ENCODE data around the gene WDR1.
"Not testable (repeated sequence)": the region's sequence is repeated elsewhere in the genome, so short reads cannot be mapped to it uniquely, and the experiment has no call there.

WDR1 gene

DNA sequence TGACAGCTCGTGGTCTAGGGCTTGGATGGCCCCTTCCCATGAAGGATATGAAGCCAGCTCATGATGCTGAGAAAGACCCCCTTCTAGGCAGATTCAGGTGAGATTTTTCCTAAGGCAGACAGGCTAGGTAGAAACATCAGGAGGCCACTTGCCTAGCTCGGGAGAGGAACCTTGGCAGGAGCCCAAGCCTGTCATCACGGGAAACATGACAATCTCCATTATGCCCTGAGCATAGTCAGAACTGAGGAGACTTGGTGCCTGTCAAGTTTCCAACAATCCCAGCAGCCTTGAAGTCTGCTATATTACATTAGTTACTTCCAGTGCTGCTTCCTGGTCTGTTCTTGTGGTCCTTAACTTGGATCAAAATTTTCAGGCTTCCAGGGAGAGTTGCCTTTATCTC lies 18.7 kb upstream of the WDR1 start:
- no peak for DNase-seq (ENCODE audit: insufficient read length, low spot score)
- no peak for FAIRE-seq

DNA sequence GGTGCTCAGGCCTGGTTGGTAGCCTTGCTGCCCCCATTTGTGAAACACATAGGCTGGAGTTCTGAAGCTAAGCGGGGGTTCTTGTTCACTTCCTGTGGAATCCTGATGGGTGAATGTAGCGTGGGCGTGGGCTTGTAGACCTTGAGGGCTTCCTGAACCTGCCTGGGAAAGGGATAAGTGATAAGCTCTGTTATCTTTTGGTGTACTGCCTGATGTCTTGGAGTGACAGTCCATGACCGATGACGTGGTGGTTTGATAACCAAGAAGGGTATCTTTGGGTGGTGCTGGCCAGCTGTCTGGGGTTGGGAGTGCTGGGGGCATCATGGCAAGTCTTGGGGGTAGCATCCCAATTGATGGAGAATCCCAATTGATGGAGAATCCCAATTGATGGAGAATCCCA lies 17.5 kb upstream of the WDR1 start:
- no peak for FAIRE-seq

DNA sequence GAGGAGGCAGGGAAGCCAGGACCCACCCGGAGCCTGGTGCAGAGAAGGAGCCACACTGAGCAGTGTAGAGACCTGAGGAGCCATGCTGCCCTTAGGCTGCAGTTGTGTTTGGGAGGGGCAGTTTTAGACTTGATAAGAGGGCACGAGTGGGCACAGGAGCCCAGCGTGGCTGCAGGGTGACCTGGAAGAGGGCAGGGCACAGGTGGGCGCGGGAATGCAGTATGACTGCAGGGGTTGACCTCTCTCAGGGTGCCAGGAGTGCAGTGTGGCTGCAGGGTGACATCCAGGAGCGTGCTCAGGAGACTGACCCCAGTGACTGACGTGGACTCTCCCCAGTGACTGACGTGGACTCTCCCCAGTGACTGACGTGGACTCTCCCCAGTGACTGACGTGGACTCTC lies 14.6 kb upstream of the WDR1 start:
- FAIRE-seq (no peak), DNase-seq (ENCODE audit: insufficient read length, low spot score) (no peak)

More for the DNA sequence above, 17.5 kb upstream of the WDR1 start:
- no peak for DNase-seq (ENCODE audit: insufficient read length, low spot score)

DNA sequence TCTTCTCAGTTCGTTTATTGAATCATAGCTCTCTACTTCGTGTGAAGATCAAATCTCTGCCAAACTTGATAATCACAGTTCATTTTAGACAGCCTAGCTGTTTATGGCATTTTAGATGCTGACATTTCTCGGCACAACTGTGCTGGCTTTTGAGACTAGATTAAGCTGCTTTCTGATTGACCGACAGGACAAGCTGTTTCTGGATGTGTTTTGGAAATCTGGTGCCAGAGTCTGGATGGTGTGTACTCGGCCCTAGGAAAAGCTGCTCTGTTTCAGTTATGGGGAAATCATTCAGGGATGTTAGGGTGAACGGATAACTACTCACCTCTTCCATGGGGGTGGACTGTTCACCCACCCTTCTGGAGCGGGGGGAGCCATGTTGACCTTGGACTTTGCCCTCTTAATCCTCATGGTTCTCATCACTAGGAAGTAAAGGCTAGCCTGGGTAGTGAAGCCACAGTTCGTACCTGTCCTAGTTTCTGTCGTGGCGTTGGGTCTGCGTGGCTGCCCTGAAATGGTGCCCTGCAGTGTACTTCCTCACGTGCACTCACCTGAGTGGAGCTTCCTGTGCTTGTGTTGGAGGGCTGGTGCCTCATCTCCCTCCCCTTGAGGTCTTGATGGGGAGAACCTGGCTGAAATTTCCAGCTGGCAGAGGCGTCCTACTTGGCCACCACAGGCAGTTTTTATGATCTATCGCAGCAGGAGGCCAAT lies 13.7 kb upstream of the WDR1 start:
- FAIRE-seq (no peak), DNase-seq (ENCODE audit: insufficient read length, low spot score) (no peak)

DNA sequence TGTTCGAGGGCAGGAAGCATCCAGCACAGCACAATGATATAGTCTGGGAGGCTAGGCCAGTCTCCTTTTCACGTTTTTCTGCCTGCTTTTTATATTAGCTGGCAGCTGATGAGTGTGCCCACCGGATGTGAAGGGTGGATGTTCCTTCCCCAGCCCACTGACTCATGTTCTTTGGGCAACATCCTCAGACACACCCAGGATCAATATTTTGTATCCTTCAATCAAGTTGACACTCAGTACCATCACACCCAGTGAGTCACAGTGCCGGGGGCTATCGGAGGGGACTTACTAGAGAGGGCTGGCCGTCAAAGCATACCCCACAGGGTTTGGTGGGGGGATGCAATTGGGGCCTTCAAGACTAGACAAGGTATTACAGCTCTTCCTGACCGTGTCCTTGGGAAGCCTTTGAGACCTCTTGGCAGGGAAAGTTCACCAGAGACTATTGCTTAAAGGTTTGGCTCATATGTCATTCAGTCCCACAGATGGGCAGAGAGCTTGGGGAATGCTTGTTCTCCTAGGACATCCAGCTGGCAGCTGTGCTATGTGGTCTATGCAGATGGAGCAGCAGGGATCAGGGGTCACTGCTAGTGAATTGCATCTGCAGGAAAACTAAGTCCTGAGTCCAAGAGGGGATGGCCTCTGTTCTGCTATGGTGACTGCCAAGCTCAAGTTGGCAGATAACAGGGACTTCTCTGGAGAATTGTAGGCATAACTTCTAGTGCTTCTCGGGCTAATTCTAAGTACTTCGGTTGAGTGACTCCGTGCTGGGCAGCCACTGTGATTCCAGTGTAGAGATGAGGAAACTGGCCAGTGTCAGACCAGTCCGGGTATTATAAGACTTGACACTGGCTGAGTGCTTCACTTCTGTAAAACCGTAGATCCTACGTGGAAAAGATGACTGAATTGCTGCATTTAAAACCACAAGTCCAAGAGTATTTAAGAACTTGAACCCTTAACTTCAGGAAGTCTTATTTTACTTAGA lies 12.9 kb upstream of the WDR1 start:
- no peak for FAIRE-seq
- DNase-seq (ENCODE audit: insufficient read length, low spot score) = no peak

DNA sequence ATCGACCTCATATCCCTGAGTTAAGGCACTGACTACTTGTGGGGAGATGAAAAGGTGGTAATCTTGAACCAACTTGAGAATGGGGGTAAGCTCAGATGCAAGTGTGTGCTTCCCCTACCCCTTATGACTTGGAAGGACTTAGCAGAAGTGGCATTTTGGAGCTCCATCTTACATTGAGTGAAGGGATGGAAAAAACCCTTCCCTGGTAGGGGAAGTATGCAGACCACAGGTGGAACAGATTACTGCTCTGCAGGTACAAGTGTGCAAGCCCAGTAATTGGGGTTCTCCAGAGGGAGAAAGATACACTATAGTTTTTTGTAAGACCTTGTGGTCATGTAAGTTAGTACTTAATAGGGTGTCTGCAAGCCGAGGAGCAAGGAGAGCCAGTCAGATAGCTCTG lies 12.2 kb upstream of the WDR1 start:
- FAIRE-seq (no peak), DNase-seq (ENCODE audit: insufficient read length, low spot score) (no peak)

DNA sequence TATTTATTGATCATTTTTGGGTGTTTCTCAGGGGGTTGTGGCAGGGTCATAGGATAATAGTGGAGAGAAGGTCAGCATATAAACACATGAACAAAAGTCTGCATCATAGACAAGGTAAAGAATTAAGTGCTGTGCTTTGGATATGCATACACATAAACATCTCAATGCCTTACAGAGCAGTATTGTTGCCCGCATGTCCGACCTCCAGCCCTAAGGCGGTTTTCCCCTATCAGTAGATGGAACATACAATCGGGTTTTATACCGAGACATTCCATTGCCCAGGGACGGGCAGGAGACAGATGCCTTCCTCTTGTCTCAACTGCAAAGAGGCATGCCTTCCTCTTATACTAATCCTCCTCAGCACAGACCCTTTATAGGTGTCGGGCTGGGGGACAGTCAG lies 10.9 kb upstream of the WDR1 start:
- DNase-seq (ENCODE audit: insufficient read length, low spot score); FAIRE-seq: not testable (repeated sequence)

DNA sequence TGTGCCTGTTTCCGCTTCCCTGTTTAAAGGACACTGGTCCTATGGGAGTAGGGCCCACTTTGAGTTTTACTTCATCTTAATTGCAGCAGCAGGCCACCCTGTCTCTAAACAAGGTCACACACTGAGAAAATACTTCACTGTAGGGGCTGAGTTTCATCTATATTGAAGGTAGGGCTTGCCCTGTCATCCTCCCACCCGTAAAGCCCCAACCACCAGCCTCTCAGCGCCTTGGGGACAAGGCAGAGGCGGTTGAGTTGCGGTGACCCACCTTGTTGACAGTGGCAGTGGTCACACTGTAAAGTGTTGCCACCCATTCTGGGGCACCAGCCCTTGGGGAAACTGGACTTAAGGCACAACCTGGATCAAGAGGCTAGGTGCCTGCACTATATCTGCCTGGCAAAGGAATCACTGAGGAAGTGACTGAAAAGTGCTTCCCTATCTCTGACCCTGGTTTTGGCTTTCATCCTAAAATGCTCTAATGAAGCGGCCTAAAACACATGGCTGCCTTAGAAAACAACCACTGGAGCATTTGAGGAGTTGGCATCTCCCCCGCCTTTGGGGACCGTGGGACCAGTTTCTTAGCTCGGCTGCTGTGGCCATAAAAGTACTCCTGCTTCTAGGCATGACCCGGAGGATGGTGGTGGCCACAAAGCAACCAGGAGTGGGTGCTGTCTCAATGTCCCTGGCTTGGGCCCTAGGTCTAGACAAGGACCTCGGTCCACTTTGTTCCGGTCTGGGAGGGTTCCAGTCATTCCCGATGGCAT lies 7.8 kb upstream of the WDR1 start:
- DNase-seq (ENCODE audit: insufficient read length, low spot score) (no peak), FAIRE-seq (no peak)

DNA sequence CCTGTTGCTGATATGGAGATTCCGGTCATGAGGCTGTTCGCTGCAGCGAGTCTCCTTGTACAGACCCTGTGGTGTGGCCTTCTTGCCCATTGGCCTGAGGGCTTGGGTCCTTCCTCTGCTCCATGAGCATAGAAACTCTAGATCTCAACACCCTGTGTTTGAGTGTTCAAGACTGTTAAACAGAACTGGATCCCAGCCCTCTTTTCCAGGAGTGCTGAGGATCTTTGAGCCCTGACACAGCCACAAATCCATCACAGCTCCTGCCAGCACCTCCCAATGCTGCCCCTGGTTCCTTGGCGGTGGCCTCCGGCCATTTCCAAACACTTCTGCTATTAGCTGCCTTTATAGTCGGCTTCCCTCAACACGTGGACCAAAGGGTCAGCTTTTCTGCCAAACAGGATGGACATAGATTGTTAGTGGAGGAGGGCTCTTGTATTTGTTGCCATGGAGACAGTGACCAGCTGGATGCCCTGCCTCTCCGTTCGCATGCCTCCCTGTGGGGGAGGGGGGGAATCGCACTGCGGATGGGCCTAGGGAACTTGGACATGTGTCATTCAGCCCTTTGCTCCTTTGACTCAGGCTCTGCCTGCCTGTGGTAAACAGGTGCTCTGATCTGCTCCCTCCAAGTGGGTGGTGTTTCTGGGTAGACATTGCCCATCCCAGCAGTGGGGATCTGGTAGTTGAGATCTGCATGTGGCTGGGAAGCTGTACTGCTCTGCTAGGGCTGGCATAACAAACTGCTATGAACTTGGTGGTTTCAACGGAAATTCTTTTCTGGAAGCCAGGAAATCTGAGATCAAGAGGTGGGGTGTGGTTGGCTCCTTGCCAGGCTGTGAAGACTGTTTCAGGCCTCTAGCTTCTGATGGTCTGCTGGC lies 6.9 kb upstream of the WDR1 start:
- FAIRE-seq (no peak), DNase-seq (ENCODE audit: insufficient read length, low spot score) (no peak)

DNA sequence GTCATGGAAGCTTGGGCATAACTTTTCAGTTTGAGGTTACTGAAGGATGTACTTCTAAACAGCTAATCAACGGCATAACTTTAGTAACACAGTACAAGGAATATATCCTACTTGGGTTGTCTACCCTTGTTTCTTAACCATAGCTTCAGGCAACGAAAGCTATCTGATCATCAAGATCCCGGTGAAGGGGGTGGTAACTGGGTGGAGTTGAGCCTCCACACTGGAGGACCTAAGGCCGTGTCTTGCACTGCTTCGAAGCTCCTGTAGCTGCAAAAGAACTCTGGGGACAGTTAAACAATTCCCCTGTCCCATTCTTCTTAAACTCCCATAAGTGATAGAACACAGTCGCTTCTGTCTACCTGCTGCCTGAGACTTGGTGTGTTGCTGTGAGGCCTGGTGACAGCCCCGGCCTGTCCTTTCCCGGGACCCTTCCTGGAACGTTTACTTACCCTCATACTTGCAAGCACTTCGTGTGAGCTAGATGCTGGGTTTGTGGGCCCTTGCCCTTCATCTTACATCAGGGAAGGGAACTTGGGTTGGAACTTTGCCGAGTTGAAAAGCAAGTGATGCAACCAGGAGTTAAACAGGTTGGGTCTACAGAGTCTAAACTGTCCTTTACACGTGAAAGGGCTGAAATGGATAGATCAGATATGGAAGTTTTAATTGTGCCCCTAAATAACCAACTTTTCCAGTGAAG lies 5.8 kb upstream of the WDR1 start:
- FAIRE-seq = no peak
- no peak for DNase-seq (ENCODE audit: insufficient read length, low spot score)

DNA sequence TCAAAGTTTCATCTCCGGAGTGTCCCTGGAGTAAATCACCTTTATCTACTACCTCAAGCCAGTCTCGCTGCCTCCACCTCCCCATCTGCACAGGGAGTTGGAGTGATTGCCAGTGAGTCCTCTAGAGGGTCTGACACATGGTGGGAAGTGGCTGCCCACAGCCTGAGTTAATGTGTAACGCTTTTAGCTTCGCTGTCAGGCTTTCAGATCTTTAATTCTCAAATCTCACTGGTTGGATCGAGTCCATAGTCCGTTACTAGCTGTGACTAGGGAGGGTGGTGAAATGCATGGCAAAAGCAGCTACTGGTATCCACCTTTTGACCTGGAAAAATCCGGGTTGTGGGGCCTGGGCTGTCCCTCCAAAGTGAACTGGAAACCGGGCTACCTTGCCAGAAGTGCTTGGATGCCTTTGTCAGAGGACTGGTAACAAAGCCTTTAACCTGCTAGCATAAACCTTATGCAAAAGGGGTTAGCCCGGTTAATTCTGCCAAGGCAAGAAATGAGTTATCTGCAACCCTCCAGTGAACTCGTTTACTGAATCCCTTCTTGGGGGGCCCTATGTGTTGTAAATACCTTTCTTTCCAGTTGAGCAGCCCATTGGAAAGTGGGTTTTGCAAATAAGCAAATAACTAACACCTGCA lies 5.1 kb upstream of the WDR1 start:
- FAIRE-seq = no peak
- DNase-seq (ENCODE audit: insufficient read length, low spot score) = no peak

DNA sequence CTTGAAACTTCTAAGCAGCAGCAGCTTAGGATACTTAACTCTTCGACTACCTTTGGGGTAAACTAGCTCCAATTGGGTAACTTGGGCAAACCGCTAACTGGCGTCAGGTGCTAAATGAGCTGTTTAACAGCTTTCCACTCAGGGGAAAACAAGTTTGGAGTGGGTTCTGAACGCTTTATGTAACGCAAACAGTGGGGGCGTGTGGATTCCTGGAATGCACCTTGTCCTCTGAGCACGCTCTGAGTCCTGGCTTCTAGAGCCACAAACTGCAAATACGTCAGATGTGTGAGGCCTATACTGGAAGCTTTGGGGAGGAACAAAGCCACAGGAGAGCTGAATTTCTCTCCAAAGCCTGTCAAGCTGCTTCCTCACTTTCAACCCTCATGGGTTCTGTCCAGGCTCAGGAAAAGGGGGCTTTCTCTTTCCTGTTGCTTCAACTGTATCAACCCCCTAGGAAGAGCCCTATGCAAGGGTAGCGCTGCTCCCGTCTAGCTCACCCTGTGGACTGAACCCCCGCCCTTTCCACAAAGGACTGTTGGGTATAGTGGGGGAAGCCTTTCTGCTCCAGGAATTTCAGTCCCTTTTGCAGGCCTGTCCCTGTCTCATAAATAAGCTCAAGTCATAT lies 4.5 kb upstream of the WDR1 start:
- FAIRE-seq = no peak

DNA sequence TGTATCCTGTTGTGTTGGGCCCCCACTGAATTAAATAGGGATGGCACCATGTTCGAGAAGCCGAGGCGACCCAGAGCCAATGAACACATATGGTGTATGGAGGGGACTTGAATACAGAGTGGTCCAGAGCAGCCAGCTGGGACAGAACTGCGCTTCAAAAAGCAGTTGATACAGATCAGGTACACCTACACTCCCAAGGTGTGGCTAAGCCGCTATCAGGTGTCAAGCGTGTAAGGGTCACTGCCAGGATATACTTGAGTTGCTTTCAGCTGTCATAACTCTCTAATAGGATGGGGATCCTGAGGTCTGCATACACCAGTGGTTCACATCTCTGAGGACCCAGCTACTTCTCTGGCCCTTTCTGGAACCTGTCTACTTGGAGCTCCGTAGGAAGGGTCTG lies 3.2 kb upstream of the WDR1 start:
- FAIRE-seq = no peak
- DNase-seq (ENCODE audit: insufficient read length, low spot score) = no peak

More for the DNA sequence above, 4.5 kb upstream of the WDR1 start:
- DNase-seq (ENCODE audit: insufficient read length, low spot score) = no peak

DNA sequence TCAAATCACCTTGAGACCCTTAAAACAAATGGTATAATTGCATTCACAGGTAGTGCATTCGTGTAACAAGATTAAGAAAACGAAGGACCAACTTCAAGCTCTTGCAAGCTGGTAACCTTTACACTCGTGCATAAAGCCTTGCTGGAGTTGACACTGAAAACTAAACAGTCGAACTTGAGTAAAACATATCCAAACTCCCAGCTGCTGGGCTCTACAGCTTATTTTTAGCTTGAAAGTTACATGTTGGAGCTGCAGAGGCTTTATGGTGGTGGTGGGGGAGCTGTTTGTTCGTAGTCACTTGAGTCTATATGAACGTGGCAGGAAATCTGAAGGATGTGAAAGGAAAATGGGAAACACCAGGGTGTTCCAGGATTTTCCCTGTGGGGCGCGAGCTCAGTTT lies 2.7 kb upstream of the WDR1 start:
- no peak for DNase-seq (ENCODE audit: insufficient read length, low spot score)
- no peak for FAIRE-seq

DNA sequence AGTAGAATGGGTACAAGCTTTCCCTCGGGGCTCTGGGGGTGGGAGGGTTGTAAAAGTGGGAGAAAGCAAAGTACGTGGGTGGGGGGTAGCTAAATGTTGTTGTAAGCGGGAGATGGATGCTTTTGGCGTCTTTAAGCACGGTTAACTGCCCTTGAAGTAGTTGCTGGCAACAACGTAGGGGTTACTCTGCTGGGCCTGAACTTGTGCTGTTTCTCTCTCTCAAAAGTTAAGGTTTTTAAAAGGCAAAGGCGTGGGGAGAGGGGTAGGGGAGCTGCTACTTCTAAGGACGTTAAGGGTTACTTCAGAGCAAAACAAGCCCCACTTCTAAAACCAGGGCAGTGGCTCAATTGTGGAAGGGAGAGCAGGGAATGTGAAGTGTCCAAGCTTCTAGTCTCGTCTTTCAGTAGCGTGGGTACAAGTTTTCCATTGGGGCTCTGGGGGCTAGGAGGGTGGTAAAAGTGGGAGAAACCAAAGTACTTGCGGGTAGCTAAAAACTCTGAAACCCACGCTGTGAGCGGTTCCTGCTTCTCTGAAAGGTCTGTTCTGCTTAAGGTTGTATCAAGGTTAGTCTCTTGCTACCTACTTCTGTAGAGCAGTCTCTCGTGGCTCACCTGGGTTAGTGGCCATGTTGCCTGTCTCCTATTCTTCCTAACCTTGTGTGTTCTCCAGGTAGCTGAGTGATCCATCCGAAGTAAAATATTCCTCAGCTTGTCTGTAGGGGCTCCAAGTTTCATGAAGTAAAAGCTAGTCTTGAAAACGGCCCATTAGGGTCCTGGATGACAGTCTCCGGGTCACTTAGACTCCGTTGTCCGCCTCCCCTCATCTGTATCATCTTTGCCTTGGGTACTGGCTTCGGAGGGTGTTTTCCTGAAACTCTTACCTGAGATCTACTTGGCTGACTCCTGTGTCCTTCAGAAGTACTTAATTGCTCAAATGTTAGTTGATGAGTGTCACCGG lies 1.7 kb upstream of the WDR1 start:
- DNase-seq (ENCODE audit: insufficient read length, low spot score) (no peak), FAIRE-seq (no peak)

DNA sequence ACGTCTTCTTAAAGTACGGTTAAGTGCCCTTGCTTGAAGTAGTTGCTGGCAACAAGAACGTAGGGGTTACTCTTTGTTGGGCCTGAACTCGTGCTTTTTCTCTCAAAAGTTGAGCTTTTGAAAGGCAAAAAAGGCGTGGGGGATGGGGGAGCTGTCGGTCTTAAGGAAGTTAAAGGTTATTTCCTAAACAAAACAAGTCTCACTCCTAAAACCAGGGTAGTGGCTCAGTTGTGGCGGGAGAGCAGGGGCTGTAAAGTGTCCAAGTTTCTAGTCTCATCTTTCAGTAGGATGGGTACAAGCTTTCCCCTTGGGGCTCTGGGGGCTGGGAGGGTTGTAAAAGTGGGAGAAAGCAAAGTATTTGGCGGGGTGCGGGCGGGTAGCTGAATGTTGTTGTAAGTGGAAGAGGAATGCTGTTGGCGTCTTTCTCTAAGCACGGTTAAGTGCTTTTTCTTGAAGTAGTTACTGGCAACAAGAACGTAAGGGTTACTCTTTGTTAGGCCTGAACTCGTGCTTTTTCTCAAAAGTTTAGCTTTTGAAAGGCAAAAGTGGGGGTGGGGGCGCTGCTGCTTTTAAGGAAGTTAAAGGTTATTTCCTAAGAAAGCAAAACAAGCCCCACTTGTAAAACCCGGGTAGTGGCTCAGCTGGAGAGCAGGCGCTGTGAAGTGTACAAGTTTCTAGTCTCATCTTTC lies 904 bp upstream of the WDR1 start:
- FAIRE-seq (no peak), DNase-seq (ENCODE audit: insufficient read length, low spot score) (no peak)
